Mucosa of gallbladder (tissue), 1 donor: ENCODE measurements around the gene RNF220. TPM values are rescaled to one million over a fixed set of nuclear protein-coding genes. Genes with fewer than 3 reads are reported as not detected.
A peak's percentile ranks its signal among the peaks of the same experiment; 100 is the strongest.

Source experiments
- DNase-seq: peaks from one replicate; pipeline ENCODE4 v3.0.0-alpha.2; 2020; ENCODE audit warnings: low spot score
- total RNA-seq: library from RNA; stranded (reverse); gene quantifications from one replicate; pipeline ENCODE4 v1.2.1, GENCODE V29; 2021
- donor health status: DM: no; HTN: no; CAD: no.

RNF220 gene
- total RNA-seq, 1 donor from 2014 or later, result 68.1 TPM

DNA sequence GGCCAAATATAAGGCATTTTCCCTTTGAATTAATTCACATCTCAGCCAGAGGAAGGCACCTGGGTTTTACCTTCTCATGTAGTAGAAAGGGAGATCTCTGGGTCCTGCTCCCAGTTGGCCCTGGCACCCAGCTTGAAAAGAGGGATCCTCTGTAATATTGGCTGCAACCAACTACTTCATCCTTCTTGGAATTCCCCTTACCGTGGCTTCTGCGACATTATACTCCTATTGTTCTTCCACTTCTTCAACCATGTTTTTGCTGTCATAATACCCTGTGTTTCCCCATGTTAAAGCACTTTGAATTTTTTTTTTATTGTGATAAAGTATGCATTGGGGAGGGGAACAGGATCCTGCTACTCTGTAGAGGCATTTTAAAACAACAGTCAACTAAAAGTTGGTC lies 26.8 kb downstream of the RNF220 start:
- no peak for DNase-seq

DNA sequence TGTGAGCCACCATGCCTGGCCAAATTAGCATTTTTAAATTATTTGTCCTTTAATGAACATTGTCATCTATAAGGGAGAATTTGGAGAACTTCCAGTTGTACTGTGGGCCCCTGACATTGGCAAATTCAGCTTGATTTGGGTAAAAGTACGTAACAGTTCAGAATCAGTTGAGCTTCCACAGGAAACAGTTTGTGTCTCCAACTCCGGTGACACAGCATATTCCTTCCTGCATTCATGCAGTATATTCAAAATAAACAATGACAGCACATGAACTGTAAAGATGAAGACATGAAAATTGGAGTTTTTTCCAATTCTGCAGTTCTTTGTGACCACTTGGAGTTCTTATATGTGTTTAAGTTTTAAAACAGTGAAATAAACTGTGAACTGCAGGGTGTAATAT lies 28.2 kb downstream of the RNF220 start:
- no peak for DNase-seq

DNA sequence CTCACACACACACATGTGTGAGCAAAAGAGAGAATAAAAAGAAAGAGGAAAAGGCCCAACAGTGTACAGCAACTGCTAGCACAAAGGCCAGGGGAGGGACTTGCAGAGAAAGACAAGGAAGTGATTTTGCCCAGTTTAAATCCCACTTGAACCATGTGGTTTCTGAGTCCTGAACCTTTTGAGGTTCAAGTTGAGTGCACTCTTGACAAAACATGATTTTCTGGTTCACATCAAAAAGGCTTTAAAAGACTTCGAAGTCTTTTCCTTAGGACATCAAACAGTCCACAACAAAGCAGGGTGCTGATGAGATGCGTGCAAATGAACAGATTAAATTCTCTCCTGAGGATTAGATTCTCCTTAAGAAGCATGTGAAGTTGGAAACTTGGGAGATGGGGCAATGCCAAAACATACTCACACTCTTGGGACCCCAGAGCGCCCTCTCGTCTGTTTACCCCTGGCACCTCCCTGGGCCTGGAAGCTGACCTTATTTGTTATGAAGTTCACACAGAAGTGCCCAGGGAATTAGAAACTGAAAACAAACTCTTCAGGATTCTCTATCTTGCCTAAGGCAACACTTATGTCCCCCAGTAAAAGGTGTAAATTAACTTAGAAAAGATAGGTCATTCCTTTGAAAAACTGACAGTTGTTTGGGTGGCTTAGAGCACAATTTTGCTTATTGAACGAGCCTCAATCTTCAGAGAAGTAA lies 31.5 kb downstream of the RNF220 start:
- DNase-seq, result no peak

DNA sequence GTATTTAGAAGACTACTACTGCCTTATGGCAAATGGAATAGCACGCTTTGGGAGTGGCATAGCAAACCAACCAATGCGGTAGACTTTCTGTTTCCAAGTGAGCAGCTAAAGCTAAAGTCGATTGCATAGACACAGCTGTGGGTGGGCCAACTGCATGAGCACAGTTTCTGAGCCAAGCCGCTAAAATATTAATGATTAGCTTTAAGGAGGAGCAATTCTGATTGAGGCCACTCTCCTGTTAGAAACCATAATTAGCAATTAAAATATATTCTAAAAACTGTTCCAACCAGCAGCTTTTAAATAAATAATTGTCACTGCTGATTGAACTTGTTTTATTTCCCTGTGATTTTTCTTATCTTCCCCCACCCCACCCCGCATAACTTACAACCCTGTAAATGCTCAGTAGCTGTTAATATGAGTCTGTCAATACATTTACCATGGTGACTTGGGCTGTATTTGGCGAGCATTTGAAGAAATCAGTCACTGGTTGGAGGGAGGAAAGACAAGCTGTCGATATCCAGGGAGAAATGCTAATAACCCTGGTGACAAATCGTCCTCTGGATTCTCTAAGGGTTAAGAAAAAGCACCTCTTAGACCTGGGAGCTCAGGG lies 32.2 kb downstream of the RNF220 start:
- DNase-seq, result peak; percentile 23

DNA sequence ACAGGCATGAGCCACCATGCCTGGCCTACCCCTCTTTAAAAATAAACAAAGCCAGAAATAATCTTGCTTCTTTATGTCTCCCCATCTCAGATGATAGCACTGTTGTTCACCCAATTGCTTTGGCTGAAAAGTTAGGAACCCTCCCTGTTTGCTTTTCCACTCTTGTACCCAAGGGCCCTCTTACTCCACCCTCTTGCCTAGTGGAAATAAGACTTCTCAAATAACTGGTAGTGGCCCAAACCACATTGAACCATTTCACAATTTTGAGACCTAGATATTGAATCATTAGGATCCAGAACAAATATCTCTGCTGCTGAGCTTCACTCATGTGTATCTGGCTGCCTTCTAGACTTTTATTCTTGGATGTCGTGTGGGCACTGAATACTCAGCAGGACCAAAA lies 37.7 kb downstream of the RNF220 start:
- no peak for DNase-seq

DNA sequence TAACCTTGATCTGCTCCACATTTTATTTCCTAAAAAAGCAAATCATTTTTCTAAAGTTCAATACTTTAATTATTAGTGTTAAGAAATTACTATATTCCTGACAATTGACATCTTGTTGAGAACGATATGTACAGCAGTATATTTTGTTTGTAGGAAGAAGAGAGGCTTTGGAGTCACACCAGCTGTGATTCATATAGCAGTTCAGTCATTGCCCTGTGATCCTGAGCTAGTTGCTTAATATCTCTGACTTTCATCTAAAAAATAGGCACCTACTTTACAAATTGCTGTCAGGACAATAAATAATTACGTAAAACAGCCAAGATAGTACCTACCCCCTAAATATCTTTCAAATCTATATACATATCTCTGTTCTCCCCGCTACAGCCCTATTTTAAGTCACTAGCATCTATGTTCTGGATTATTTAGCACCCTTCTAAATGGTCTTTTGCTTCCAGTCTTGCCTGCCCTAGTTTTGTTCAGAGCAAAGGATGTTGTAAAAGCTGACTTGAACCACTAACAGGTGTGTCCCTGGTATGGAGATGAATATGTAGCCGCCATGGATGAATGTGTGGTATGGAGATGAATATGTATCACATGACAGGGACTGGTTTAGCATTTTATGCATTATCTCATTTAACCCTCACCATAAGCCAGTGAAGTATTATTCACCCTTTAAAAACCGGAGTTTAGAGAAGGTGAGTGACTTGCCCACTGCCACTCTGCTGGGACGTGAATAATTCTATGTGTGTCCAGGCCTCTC lies 42.2 kb downstream of the RNF220 start:
- DNase-seq, result no peak

DNA sequence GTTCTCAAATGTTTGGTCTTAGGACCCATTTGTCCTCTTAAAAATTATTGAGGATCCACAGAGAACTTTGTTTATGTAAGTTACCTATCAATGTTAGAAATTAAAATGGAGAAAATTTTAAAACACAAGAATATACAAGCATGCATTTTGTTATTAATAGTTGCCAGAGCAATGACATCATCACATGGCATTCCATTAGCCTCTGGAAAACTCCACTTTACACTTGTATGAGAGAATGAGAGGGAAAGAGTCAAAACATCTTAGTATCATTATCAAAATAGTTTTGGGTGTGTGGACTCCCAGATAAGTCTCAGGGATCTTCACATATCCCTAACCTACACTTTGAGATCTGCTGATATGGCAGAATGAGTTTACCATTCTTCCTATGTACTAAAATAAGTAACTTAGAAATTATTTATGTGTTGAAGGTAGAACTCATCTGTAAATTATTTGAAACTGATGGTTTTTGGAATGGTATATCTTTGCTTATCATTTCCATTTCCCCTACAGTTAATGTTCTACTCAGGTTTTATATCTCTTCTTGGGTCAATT lies 48.8 kb downstream of the RNF220 start:
- no peak for DNase-seq

DNA sequence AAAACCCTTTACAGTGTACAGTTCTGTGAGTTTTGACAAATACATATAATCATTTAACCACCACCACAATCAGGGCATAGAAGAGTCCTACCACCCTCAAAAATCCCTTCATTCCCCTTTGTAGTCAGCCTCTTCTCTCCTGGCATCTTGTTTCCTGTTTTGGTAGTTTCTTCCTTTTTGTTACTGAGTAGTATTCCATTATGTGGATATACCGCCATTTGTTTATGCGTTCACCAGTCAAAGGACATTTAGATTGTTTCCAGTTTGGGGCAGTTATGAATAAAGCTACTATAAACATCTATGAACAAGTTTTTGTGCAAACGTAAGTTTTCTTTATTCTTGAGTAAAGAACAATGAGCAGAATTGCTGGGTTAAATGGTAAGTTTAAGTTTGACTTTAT lies 49.6 kb downstream of the RNF220 start:
- DNase-seq, result no peak

DNA sequence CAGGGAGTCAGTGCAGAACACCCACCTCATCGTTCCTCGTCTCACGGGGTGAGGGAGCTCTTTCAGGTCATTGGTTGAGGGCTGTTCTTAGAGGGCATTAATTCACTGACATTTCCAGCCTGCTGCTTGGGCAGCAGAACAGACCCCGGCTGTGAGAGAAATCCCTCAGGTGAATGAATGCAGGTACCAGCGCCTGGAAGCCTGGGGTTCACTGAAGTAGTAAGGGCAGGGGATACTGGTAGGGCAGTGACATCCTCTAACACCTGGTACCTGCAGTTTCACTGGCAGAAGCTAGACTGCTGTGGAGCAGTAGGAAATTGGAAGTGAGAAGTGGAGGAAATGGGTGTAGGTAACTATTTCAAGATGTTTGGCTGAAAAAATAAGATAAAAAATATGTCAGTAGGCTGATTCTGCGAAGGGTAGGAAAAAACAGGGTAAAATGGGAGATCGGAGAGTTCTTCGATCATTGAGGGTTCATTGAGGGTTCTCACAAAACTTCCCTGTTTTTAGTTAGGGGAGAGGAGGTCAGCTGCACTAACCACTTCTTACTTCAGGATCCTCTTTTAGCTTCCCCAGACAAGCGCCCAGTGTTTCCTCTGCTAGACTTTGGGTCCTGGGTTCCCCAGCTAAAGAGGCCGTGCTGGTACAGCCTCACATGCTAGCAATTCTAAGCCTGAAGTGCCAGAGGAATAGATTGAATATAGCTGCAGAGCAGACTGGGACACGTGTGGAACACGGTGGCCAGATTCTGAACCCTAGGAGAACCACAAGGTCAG lies 55.2 kb downstream of the RNF220 start:
- no peak for DNase-seq

DNA sequence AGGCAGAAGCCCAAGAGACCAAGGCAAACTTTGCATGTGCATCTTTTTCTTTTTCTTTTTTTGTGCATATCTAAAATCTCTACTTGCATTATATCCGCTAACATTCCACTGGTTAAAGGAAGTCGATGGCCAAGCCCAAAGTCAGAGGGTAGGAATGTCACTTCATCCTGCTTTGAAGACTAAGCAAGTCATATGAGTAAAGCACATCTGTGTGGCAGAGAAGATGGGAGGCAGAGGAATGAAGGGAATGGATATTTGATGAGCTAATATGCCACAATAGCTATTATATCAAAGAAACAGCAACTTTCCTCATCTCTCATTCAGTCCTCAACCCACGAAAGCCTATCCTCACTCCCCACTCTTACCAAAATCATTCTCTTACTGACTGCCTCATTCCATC lies 59.3 kb downstream of the RNF220 start:
- DNase-seq, result no peak

DNA sequence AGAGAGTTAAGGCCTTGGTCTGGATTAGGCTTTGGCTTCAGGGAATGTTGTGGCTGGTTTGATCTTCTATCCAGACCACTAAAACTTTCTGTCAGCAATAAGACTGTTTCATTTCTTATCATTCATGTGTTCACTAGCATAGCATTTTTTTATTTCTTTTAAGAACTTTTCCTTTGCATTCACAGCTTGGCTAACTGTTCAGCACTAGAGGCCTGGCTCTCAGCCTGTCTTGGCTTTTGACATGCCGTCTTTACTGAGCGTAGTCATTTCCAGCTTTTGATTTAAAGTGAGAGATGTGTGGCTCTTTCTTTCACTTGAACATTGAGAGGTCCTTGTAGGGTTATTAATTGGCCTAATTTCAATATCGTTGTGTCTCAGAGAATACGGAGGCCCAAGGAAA lies 62.5 kb downstream of the RNF220 start:
- DNase-seq, result no peak

DNA sequence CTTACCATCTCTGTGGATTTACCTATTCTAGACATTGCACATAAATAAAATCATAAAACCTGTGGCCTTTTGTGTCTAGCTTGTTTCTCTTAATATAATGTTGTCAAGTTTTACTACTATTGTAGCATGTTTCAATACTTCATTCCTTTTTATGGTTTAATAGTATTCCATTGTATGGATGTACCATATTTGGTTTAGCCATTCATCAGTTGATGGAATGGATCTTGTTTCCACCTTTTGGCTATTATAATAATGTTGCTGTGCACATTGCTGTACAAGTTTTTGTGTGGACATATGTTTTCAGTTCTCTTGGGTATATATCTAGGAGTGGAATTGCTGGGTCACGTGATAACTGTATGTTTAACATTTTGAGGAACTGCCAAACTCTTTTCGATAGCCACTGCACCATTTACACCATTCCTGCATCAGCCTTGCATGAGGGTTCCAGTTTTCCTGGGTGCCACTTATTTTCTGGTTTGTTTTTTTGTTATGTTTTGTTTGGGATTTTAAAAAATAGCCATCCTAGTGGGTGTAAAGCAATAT lies 66.9 kb downstream of the RNF220 start:
- no peak for DNase-seq

DNA sequence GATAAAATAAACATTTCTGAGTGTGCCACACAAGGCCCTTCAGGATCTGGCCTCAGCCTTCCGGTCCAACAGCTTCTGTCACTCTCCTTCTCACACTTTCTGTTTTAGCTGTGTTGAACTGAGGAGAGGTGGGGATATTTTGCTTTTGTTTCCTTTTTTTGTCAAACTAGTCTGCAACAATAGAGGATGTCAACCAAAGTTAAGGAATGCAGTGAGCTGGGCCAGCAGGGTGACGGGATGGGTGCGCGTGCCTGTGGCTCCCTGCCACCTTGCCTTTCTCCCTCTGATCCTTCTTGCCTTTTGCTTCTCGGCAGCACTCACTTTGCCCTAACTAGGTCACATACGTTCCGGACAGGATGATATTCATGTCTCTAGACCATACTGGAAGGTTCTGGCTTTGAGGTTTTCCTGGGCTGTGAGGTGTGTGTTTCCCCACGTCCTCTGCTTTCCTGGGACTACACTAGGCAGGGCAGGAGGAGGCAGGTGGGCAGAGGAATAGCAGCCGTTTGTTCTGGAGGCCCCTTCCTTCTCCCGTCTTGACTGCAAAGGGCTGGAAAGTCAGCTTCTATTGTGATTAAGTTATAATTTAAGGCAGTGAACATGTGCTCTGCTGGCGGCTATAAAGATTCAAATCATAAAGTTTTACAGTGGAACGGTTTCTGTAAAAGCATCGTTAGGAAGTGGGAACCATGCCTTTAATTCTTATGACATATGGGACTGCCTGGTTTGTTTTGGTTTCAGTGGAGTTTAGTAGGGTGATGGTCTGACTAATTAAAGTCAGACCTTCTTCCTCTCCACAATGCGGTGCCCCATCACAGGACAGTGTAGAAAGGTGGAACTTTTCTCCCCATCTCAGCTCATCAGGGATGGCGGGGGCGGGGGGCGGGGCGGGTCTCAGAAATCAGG lies 67.8 kb downstream of the RNF220 start:
- DNase-seq, result no peak

DNA sequence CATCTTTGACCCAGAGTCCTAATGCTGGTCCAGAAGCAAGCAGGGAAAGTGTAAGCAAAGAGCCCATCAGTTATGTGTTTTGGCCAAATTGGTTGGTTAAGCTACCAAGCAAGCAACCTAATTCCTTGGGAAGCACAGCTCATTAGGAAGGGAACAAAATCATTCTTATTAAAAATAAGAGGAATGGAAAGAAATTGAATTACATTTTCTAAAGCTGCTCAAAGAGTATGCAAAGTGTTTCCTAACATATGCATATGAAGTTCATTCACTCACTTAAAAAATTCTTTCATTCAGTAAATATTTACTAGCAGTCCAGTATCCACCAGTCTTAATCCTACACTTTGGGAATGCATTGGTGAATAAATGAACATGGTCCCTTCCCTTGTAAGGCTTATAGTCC lies 71.8 kb downstream of the RNF220 start:
- no peak for DNase-seq

DNA sequence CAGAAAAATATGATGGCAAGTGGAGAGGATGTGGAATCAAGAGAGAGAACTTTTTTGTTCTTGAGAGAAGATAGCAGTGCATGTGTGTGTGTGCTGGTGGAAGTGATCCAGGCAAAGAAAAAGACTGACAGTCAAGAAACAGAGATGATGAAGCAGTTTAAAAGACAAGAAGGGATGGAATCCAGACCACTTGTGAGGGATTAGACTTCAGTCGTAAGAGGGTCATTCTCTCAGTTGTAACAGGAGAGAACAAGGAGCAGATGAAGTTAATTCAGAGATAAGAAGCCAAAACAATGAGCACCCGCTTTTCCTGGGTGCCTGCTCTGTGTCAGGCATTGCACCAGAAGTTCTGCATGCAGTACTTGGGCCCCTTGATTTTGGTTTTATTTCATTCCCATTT lies 76.6 kb downstream of the RNF220 start:
- DNase-seq, result no peak

DNA sequence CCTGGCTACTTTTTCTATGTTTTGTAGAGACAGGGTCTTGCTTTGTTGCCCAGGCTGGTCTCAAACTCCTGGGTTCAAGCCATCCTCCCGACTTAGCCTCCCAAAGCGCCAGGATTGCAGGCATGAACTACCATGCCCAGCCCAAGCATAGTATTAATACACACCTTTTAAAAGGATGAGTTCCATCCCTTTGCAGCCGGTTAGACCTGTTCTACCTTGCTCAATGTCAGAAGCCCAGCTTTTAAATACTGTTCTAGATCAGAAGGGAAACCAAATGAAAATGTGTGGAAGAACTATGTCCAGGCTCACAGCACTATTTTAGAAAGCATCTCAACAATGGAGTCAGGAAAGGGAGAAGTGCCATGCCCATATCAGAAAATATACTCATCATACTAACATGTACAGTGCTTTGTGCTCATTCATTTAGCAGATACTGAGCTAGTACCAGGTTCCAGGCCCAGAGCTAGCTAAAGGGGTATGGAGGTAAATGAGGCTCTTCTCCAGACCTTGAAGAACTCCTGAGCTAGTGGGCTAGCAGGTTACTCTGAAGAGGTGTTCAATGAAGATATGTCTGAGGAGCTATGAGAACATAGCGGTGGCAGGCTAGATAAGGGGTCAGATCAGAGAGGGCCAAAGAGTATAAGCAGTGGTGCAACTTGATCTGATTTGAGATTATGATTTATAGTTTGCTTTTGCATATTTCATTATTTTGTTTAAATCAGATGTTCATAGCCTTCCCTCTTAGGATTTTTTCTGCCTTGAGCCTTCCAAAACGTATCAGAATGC lies 78.2 kb downstream of the RNF220 start:
- no peak for DNase-seq

DNA sequence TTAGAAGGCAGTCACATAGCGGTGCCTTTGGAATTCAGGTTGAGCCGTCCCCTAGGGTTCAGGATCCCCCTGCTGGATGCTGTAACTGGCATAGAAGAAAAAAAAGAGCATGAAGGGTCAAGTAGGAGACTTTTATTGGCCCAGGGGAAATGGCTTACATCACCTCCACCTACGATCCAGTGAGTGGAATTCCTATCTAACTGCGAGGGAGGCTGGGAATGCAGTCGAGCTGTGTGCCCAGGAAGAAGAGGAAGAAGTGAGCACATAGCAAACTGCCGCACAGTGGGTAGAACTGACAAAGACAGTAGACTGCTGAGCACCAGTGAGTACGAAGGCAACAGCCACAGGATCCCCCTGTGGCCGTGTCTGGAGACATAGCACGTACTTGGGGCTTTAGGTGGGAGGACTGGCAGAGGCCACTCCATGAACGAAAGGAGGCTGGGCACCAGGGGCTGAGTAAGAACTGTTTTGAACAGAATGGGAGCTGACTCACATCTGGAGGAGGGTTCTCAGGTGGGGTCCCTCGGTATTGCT lies 79.2 kb downstream of the RNF220 start:
- DNase-seq, result no peak

DNA sequence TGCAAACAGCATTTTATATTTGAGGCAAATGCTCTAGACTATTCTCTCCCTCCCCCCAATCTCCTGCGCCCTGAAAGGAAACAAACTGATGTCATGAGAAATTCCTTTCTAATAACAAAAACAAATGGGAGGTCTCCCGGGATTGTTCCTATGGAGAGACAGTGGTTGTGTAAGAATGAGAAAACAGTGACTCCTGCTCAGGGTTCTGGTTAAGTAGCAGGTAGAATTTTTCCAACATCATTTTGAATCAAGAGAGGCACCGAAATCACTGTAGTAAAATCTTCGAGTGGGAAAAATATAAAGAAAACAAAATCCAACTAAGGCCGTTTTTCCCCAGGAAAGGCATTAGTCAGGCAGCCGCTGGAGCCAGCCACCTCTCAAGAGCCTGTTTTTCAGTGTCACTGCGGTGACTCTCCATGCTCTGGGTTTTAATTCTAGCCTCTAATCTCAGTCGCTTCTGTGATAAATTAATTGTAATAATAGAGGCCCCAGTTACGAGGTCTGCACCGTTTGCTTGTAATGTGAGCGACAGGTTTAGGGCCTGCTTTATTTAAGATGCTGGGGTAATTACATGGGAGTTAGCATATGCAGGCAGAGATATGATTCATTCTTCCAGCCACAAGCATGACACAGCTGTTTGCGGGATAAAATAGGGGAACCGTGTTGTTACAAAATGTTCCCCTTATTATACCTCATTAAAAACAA lies 80.3 kb downstream of the RNF220 start:
- no peak for DNase-seq

DNA sequence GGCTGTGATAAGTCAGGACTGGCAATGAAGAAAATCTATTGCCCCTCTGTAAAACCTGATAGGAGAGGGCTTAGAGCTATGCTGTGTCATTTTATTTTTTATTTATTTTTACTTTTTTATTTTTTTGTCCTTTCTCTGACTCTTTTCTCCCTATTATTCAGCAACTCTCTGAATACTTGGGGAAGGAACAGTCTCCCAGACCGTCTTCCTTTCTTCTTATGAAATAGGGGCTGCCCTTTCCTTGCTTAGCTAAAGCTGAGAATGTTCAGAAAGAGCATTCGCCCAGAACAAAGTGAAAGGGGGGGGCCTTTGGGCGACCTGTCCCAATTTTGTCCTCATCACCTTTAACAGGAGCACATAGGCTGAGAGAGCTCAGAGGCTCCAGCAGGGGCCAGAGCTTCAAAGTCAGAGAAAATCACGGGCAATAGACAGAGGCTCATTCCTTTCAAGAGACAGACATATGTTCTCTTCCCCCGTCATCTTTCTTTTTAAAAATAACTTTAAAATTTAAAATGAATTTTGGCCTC lies 80.9 kb downstream of the RNF220 start:
- no peak for DNase-seq
